Mononuclear cell (primary cell): Measurements from ENCODE around the gene SCRN1. TPM values are rescaled to one million over a fixed set of nuclear protein-coding genes. Genes with fewer than 3 reads are reported as not detected.
"Not testable (repeated sequence)": the region's sequence is repeated elsewhere in the genome, so short reads cannot be mapped to it uniquely, and the experiment has no call there.

ENCODE experiments used
- H3K27me3 ChIP-seq: 2 replicates; pipeline ENCODE4 v1.6.0; 2011; ENCODE audit warnings: low read length, control low read depth; ENCODE audit not compliant: insufficient read depth
- H3K4me1 ChIP-seq: 2 replicates; pipeline ENCODE4 v1.5.1; 2011; ENCODE audit warnings: mild to moderate bottlenecking, low read length, control low read depth; ENCODE audit not compliant: insufficient read depth
- H3K4me3 ChIP-seq: 2 replicates; pipeline ENCODE4 v1.5.1; 2011; ENCODE audit warnings: mild to moderate bottlenecking, low read length, moderate library complexity
- H3K9me3 ChIP-seq: 2 replicates; pipeline ENCODE4 v1.5.1; 2011; ENCODE audit warnings: low read depth, mild to moderate bottlenecking, control low read depth, low read length
- total RNA-seq: library from RNA; depleted of rRNA; stranded (reverse); fragments of >200 nt; gene quantifications from one replicate; pipeline ENCODE4 v1.2.3, GENCODE V29; 2012

SCRN1 gene
- total RNA-seq, 1 donor, result 5.1 TPM

GRCh38 chr7:29961611-29962010 is 28.0 kb downstream of the SCRN1 start:
- H3K27me3 ChIP-seq, H3K9me3 ChIP-seq, H3K4me1 ChIP-seq, H3K4me3 ChIP-seq: not testable (repeated sequence)

- Histone ChIP-seq H3K9me3 (no peaks in the 10 kb centered on the region), H3K27me3 (no peaks in the 10 kb centered on the region), H3K4me3 (no peak overlapping the region), H3K4me1 (peaks cover 20% of the 10 kb centered on the region)
These were observed 30.8 kb downstream of the SCRN1 start for GRCh38 chr7:29958667-29959358.

GRCh38 chr7:29957521-29958310 is 31.9 kb downstream of the SCRN1 start:
- no peak overlapping the region for H3K4me3 ChIP-seq
- no peaks in the 10 kb centered on the region for H3K9me3 ChIP-seq
- no peaks in the 10 kb centered on the region for H3K27me3 ChIP-seq
- peaks cover 24% of the 10 kb centered on the region for H3K4me1 ChIP-seq

- Histone ChIP-seq H3K9me3 (no peaks in the 10 kb centered on the region), H3K4me1 (peaks cover 24% of the 10 kb centered on the region), H3K4me3 (no peak overlapping the region)
These were observed 33.1 kb downstream of the SCRN1 start for GRCh38 chr7:29956487-29956836.

GRCh38 chr7:29955799-29956486 is 33.7 kb downstream of the SCRN1 start:
- Histone ChIP-seq H3K4me3 (no peak overlapping the region), H3K27me3 (no peaks in the 10 kb centered on the region), H3K4me1 (peaks cover 24% of the 10 kb centered on the region), H3K9me3 (no peaks in the 10 kb centered on the region)

More at GRCh38 chr7:29956487-29956836, 33.1 kb downstream of the SCRN1 start:
- H3K27me3 ChIP-seq, result no peaks in the 10 kb centered on the region

- Histone ChIP-seq H3K4me1 (peaks cover 24% of the 10 kb centered on the region), H3K4me3 (no peak overlapping the region), H3K27me3 (no peaks in the 10 kb centered on the region), H3K9me3 (no peaks in the 10 kb centered on the region)
These were observed 34.4 kb downstream of the SCRN1 start for GRCh38 chr7:29955075-29955792.

GRCh38 chr7:29953726-29954347 is 35.8 kb downstream of the SCRN1 start:
- Histone ChIP-seq H3K4me1 (peaks cover 24% of the 10 kb centered on the region), H3K4me3 (no peak overlapping the region), H3K27me3 (no peaks in the 10 kb centered on the region), H3K9me3 (no peaks in the 10 kb centered on the region)

GRCh38 chr7:29951206-29951605 is 38.4 kb downstream of the SCRN1 start:
- Histone ChIP-seq H3K4me3 (no peak overlapping the region), H3K27me3 (no peaks in the 10 kb centered on the region), H3K4me1 (peaks cover 16% of the 10 kb centered on the region), H3K9me3 (no peaks in the 10 kb centered on the region)

- no peaks in the 10 kb centered on the region for H3K9me3 ChIP-seq
- no peak overlapping the region for H3K4me3 ChIP-seq
- no peaks in the 10 kb centered on the region for H3K27me3 ChIP-seq
- peaks cover 8% of the 10 kb centered on the region for H3K4me1 ChIP-seq
These were observed 39.1 kb downstream of the SCRN1 start for GRCh38 chr7:29950480-29950879.

- Histone ChIP-seq H3K27me3 (no peaks in the 10 kb centered on the region), H3K9me3 (no peaks in the 10 kb centered on the region), H3K4me1 (peaks cover 1% of the 10 kb centered on the region), H3K4me3 (no peak overlapping the region)
These were observed 41.0 kb downstream of the SCRN1 start for GRCh38 chr7:29948587-29948986.

GRCh38 chr7:29946428-29947186 is 43.0 kb downstream of the SCRN1 start:
- Histone ChIP-seq H3K9me3 (no peaks in the 10 kb centered on the region), H3K4me1 (no peaks in the 10 kb centered on the region), H3K4me3 (no peak overlapping the region), H3K27me3 (no peaks in the 10 kb centered on the region)

- no peaks in the 10 kb centered on the region for H3K4me1 ChIP-seq
- H3K9me3 ChIP-seq, result no peaks in the 10 kb centered on the region
- no peak overlapping the region for H3K4me3 ChIP-seq
- no peaks in the 10 kb centered on the region for H3K27me3 ChIP-seq
These were observed 44.3 kb downstream of the SCRN1 start for GRCh38 chr7:29945259-29945809.

GRCh38 chr7:29940199-29940598 is 49.4 kb downstream of the SCRN1 start:
- Histone ChIP-seq H3K27me3 (no peaks in the 10 kb centered on the region), H3K9me3 (no peaks in the 10 kb centered on the region), H3K4me1 (no peaks in the 10 kb centered on the region), H3K4me3 (no peak overlapping the region)

- no peaks in the 10 kb centered on the region for H3K9me3 ChIP-seq
- H3K4me1 ChIP-seq, result no peaks in the 10 kb centered on the region
- no peak overlapping the region for H3K4me3 ChIP-seq
- H3K27me3 ChIP-seq, result no peaks in the 10 kb centered on the region
These were observed 52.5 kb downstream of the SCRN1 start for GRCh38 chr7:29937132-29937531.
